Measurements from ENCODE around the gene SERPINE3. TPM values are rescaled to one million over a fixed set of nuclear protein-coding genes. Genes with fewer than 3 reads are reported as not detected.

The SERPINE3 gene
- total RNA-seq, 1 donor from 2014 or later = 0.12 TPM

DNA sequence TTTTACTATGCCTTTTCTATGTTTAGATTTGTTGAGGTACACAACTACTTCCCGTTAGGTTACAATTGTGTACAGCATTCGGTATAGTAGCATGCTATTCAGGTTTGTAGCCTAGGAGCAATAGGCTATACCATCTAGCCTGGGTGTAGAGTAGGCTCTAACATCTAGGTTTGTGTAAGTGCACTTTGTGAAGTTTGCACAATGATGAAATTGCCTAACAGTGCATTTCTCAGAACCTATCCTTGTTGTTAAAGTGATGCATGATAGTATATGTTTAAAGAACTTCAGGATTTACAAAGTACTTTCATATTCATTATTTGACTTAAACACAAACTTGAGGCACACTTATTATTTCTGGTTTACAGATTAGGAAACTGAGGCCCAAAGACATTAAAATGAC lies 11.5 kb upstream of the SERPINE3 start:
- Mint-ChIP-seq H3K27ac (no peak overlapping the region), H3K36me3 (no peaks in the 10 kb centered on the region), H3K4me3 (no peak overlapping the region), H3K4me1 (ENCODE audit: unreplicated experiment) (no peaks in the 10 kb centered on the region), H3K9me3 (no peaks in the 10 kb centered on the region), H3K27me3 (no peaks in the 10 kb centered on the region)
- DNase-seq (ENCODE audit: extremely low spot score, unreplicated experiment) = no peak
- TF ChIP-seq, protein P1, sequence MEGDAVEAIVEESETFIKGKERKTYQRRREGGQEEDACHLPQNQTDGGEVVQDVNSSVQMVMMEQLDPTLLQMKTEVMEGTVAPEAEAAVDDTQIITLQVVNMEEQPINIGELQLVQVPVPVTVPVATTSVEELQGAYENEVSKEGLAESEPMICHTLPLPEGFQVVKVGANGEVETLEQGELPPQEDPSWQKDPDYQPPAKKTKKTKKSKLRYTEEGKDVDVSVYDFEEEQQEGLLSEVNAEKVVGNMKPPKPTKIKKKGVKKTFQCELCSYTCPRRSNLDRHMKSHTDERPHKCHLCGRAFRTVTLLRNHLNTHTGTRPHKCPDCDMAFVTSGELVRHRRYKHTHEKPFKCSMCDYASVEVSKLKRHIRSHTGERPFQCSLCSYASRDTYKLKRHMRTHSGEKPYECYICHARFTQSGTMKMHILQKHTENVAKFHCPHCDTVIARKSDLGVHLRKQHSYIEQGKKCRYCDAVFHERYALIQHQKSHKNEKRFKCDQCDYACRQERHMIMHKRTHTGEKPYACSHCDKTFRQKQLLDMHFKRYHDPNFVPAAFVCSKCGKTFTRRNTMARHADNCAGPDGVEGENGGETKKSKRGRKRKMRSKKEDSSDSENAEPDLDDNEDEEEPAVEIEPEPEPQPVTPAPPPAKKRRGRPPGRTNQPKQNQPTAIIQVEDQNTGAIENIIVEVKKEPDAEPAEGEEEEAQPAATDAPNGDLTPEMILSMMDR (conservative IDR thresholded peaks at IDR 0.05) = no peak

DNA sequence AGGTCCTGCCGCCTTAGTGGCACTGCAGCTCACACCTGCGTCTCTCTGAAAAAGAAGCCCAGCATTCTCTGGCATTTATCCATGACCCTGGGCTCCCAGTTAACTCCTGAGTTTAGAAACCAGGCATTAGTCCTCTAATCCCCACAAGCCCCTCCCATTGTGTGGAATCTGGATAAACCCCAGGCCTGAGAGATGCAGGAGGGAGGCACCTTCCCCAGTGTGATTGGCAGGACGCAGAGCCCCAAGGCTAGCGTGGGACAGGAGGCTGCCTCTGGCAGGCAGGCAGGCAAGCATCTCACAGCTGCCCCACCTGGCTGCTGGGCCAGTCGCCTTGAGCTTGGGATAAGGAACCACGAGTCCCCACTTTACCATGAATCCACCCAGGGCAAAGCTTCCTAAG lies 11.0 kb upstream of the SERPINE3 start:
- no peaks in the 10 kb centered on the region for H3K36me3 Mint-ChIP-seq
- H3K27me3 Mint-ChIP-seq = no peaks in the 10 kb centered on the region
- H3K9me3 Mint-ChIP-seq = no peaks in the 10 kb centered on the region
- TF ChIP-seq, protein P1 (conservative IDR thresholded peaks at IDR 0.05) = no peak
- H3K4me1 Mint-ChIP-seq (ENCODE audit: unreplicated experiment) = no peaks in the 10 kb centered on the region
- no peak overlapping the region for H3K27ac Mint-ChIP-seq
- no peak for DNase-seq (ENCODE audit: extremely low spot score, unreplicated experiment)
- H3K4me3 Mint-ChIP-seq = no peak overlapping the region

DNA sequence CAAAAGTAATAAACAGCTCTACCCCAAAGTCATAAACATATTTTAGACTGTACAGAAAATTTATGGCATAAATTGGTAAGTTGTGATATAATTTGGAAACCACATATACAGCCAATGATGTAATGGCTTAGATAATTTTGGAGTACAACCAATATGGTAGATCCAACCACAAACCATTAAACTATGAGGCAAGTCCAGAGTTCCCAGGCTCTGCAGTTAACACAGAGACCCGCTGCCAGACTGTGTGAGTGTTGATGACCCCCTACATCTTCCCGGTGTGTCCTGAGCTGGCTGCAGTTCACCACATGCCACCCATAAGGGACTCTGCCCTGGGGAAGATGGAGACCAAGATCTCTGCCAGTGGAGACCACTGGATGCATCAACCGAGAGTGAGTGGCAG lies 9.9 kb upstream of the SERPINE3 start:
- Mint-ChIP-seq H3K27ac (no peak overlapping the region), H3K9me3 (no peaks in the 10 kb centered on the region), H3K27me3 (no peaks in the 10 kb centered on the region), H3K4me1 (ENCODE audit: unreplicated experiment) (no peaks in the 10 kb centered on the region), H3K36me3 (no peaks in the 10 kb centered on the region), H3K4me3 (no peak overlapping the region)
- DNase-seq (ENCODE audit: extremely low spot score, unreplicated experiment) = no peak
- TF ChIP-seq, protein P1 (conservative IDR thresholded peaks at IDR 0.05) = no peak

DNA sequence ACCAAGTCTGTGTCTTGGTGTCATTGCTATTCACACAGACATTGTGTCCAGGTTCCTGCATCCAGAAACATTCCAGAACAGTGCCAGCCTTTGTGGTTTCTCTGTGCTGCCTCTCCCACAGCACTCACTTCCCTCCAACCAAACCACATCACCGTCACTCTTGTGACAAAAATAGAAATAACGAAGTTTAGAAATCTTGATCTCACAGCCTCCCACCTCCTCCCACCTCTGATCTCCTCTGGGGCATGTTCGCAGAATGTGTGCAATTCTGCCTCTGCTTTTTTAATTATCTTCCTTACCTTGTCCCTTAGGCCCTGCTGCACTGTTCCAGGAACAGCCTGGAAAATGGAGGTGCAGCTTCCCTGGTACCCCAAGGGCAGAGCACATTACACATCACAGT lies 8.7 kb upstream of the SERPINE3 start:
- DNase-seq (ENCODE audit: extremely low spot score, unreplicated experiment) = no peak
- H3K27ac Mint-ChIP-seq = no peak overlapping the region
- H3K9me3 Mint-ChIP-seq = no peaks in the 10 kb centered on the region
- H3K4me1 Mint-ChIP-seq (ENCODE audit: unreplicated experiment) = no peaks in the 10 kb centered on the region
- peaks cover 5% of the 10 kb centered on the region for H3K27me3 Mint-ChIP-seq
- TF ChIP-seq, protein P1 (conservative IDR thresholded peaks at IDR 0.05) = no peak
- no peaks in the 10 kb centered on the region for H3K36me3 Mint-ChIP-seq
- no peak overlapping the region for H3K4me3 Mint-ChIP-seq

DNA sequence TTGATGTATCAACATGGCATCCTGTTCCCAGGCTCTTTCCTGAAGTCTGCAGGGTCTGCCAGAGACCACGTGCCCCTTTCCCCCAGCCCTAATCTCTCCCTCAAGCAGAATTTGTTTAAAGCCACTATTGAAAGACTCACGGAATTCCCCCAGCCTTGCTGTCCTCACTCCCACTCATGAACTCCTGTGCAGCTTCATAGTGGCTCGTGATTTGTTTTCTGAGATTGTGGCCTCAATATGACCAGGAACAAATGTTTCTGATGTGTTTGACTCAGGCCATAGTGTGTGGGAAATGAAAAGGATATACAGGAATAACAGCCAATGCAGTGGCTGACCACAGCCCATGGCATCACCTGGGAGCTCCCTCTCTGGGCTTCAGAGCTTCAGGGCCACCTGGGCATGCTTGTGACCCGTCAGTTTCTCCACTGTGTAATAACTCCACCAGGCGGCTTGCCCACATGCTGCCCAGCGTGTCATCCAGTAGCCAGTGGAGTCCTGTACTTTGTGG lies 8.1 kb upstream of the SERPINE3 start:
- Mint-ChIP-seq H3K27ac (no peak overlapping the region), H3K4me1 (ENCODE audit: unreplicated experiment) (no peaks in the 10 kb centered on the region), H3K4me3 (no peak overlapping the region), H3K27me3 (peaks cover 5% of the 10 kb centered on the region), H3K36me3 (no peaks in the 10 kb centered on the region), H3K9me3 (no peaks in the 10 kb centered on the region)
- DNase-seq (ENCODE audit: extremely low spot score, unreplicated experiment) = no peak
- TF ChIP-seq, protein P1 (conservative IDR thresholded peaks at IDR 0.05) = no peak

Data from type B pancreatic cell (in vitro differentiated cells).